ENCODE data around the gene KIF14. TPM values are rescaled to one million over a fixed set of nuclear protein-coding genes. Genes with fewer than 3 reads are reported as not detected.

The KIF14 gene
- total and polyA plus RNA-seq, 7 donors: under 0.01 to 2.0 (median 0.28) TPM; not detected in 2

DNA sequence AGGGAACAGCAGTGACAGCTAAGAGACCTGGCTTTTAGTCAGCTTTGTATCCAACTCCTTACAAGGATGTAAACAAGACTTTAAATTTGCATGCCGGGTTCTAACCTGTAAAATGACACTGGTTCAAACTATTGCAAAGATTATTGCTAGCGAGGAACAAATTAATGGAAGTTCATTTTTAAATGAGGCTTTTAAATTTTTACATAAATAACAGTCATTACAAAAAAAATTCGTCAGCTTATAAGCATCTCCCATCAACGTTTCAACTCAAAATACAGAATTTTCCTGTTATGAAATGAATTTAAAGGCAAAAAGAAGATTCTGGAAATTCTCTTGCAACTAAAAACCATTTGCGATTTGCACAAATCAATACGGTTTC is 668 bp downstream of the KIF14 start:
- 8 to 24% methylated on average over 6 of the region's 6 CpGs for WGBS, 2 donors
- no peak for DNase-seq
- H3K4me3 ChIP-seq: peak overlapping the region; percentile 45 to 65 (median 60)

DNA sequence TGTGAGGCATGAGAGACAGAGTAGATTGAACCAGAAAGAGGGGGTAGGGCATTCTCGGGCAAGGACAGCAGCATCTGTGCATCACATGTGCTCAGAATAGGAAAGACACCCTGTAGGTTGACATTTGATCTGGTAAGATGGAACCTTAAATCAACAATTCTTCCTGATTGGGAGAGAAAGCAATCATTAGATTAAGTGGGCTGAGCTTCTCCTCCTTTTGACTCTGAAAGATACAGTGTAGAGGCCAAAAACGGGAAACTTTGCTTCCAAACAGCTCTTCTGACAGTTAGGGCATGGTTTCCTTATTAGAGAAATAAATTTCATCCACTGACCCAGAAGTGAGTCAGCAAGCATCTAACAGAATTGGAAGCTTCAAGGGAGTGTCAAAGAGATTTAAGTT is 9.7 kb downstream of the KIF14 start:
- TF ChIP-seq EP300 (IDR thresholded peaks at IDR 0.05) (no peak), POLR2A (IDR thresholded peaks at IDR 0.05) (no peak), POLR2AphosphoS5 (IDR thresholded peaks at IDR 0.05) (no peak)
- TF ChIP-seq, protein P1, sequence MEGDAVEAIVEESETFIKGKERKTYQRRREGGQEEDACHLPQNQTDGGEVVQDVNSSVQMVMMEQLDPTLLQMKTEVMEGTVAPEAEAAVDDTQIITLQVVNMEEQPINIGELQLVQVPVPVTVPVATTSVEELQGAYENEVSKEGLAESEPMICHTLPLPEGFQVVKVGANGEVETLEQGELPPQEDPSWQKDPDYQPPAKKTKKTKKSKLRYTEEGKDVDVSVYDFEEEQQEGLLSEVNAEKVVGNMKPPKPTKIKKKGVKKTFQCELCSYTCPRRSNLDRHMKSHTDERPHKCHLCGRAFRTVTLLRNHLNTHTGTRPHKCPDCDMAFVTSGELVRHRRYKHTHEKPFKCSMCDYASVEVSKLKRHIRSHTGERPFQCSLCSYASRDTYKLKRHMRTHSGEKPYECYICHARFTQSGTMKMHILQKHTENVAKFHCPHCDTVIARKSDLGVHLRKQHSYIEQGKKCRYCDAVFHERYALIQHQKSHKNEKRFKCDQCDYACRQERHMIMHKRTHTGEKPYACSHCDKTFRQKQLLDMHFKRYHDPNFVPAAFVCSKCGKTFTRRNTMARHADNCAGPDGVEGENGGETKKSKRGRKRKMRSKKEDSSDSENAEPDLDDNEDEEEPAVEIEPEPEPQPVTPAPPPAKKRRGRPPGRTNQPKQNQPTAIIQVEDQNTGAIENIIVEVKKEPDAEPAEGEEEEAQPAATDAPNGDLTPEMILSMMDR (IDR thresholded peaks at IDR 0.05): no peak
- 66 to 82% methylated on average over 2 of the region's 2 CpGs for WGBS, 2 donors

More for the DNA sequence above, 668 bp downstream of the KIF14 start:
- Histone ChIP-seq H3K27me3 (no peaks in the 10 kb centered on the region), H3K9me3 (no peaks in the 10 kb centered on the region), H3K27ac (no peak overlapping the region), H3K4me1 (peaks cover 0 to 19% (median 8%) of the 10 kb centered on the region in 4 donors), H3K36me3 (no peaks in the 10 kb centered on the region)
- TF ChIP-seq, protein P1 (IDR thresholded peaks at IDR 0.05): no peak
- TF ChIP-seq POLR2AphosphoS5 (IDR thresholded peaks at IDR 0.05): no peak
- TF ChIP-seq EP300 (IDR thresholded peaks at IDR 0.05): no peak
- no peak for TF ChIP-seq POLR2A (IDR thresholded peaks at IDR 0.05)
- intact Hi-C loops (cut with DNase I): loop anchor here (1.0 to 10.0 kb wide), 4 partner anchors 50 to 215 kb away; partner anchors contain the start of gene CAMSAP2

DNA sequence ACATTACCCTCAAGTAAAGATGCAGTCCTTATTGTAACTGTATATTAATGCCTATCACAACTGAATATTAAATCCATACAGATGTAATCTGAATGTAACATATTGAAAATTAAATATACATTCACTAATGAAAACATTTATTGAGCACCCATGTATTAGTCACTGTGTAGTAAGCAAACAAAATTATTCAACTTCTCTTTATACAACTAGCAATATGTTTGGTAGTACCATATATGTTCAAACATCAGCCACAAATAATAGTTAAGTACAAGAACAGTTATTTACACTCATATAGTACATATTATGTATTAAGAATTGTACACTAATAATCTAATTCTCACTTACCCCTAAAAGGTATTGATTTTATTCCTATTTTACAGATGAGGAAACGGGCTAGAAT is 17.9 kb downstream of the KIF14 start:
- TF ChIP-seq POLR2AphosphoS5 (IDR thresholded peaks at IDR 0.05) (no peak), POLR2A (IDR thresholded peaks at IDR 0.05) (no peak), EP300 (IDR thresholded peaks at IDR 0.05) (no peak)
- TF ChIP-seq, protein P1 (IDR thresholded peaks at IDR 0.05): no peak
- 91 to 95% methylated on average over 1 of the region's 1 CpG for WGBS, 2 donors

More for the DNA sequence above, 9.7 kb downstream of the KIF14 start:
- Histone ChIP-seq H3K36me3 (no peaks in the 10 kb centered on the region), H3K27me3 (no peaks in the 10 kb centered on the region), H3K4me1 (no peaks in the 10 kb centered on the region), H3K27ac (no peak overlapping the region), H3K4me3 (no peak overlapping the region), H3K9me3 (no peaks in the 10 kb centered on the region)
- intact Hi-C loops (cut with DNase I): no loop called here
- no peak for DNase-seq

DNA sequence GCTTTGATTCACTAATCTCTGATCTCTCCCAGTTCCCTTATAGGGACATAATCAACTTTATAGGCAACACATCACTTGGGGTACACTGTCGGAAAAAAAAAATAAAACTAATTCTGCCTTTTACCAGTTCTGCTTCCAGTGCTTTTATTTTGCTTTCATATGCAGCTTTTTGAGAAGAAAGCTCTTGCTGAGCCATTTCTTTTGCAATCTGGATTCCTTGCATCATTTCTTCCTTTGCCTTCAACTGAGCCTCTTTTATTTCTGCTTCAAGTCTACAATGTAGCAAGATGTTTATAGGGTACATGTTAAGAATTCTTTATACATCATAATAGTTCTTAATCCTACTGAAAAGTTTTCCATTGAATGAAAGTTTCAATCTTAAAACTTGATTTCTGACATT is 30.6 kb downstream of the KIF14 start:
- H3K27me3 ChIP-seq: no peaks in the 10 kb centered on the region
- H3K4me3 ChIP-seq: no peak overlapping the region
- DNase-seq: no peak
- H3K36me3 ChIP-seq: no peaks in the 10 kb centered on the region
- intact Hi-C loops (cut with DNase I): no loop called here
- H3K4me1 ChIP-seq: peaks cover 0 to 2% (median 0%) of the 10 kb centered on the region in 4 donors
- 68 to 98% methylated on average over 1 of the region's 1 CpG for WGBS, 2 donors
- no peak overlapping the region for H3K27ac ChIP-seq
- TF ChIP-seq, protein P1 (IDR thresholded peaks at IDR 0.05): no peak
- TF ChIP-seq EP300 (IDR thresholded peaks at IDR 0.05): no peak
- TF ChIP-seq POLR2A (IDR thresholded peaks at IDR 0.05): no peak
- TF ChIP-seq POLR2AphosphoS5 (IDR thresholded peaks at IDR 0.05): no peak
- no peaks in the 10 kb centered on the region for H3K9me3 ChIP-seq

More for the DNA sequence above, 17.9 kb downstream of the KIF14 start:
- intact Hi-C loops (cut with DNase I): no loop called here
- Histone ChIP-seq H3K4me3 (no peak overlapping the region), H3K36me3 (no peaks in the 10 kb centered on the region), H3K9me3 (no peaks in the 10 kb centered on the region), H3K4me1 (no peaks in the 10 kb centered on the region), H3K27ac (no peak overlapping the region), H3K27me3 (no peaks in the 10 kb centered on the region)
- DNase-seq: no peak

DNA sequence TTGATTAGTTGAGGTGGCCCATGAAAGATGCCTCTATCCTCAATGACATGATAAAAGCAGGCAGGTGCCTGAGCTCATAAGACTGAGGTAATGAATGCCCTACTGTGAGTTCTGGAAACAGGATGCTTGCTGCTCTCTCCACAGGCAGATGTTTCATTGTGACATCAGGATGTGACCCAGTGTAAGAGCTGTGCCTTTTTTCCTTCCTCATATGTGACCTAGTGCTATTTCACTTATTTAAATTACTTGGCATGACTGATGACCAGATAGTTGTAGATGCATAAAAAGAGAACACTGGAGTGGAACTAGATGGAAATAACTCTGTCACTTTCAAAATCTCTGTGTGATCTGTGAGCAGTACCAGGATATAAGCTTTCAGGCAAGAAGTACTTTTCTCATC is 31.9 kb downstream of the KIF14 start:
- Histone ChIP-seq H3K27ac (no peak overlapping the region), H3K9me3 (no peaks in the 10 kb centered on the region), H3K4me3 (no peak overlapping the region), H3K4me1 (peaks cover 0 to 2% (median 0%) of the 10 kb centered on the region in 4 donors), H3K27me3 (no peaks in the 10 kb centered on the region), H3K36me3 (no peaks in the 10 kb centered on the region)
- no peak for DNase-seq
- TF ChIP-seq, protein P1 (IDR thresholded peaks at IDR 0.05): no peak
- TF ChIP-seq POLR2AphosphoS5 (IDR thresholded peaks at IDR 0.05) (no peak), EP300 (IDR thresholded peaks at IDR 0.05) (no peak), POLR2A (IDR thresholded peaks at IDR 0.05) (no peak)
- intact Hi-C loops (cut with DNase I): no loop called here

Data from sigmoid colon (tissue), 7 donors.